ENCODE data around the gene GABRD.

GABRD gene

DNA sequence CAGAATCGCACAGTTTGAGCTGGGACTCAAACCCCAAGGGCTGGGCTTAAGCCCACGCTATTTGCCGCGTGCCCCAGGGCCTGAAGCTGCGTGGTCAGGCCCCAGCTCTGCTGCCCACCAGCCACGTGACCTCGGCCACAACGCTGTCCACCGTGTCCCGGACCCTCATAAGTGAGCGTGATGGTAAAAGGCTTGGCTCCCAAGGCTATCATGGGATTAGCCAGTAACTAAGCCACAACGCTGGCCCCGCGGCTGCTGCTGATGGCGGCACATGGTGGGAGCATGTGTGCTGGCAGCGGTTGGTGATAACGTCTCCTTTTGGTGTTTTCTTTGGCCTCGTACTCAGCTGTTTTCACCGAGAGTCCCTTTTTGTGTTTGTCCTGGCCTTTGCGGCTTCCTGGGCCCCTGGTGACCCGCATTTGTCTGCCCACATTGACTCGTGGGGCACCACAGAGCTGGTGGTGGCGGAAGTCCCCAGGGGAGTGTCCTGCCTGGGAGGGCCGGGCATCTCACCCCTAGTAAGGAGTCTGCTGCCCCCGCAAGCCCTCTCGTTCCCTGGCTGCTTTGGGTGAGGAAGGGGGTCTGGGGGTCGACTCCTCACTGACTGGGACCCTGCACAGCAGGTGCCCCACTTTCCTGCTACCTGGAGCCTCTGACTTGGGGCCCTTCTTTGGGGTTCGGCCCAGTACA lies 60.4 kb downstream of the GABRD start:
- TF ChIP-seq CTCF (conservative IDR thresholded peaks at IDR 0.05; ENCODE audit: control insufficient read depth, insufficient read depth, low read depth, low read length) = no peak
- H3K4me3 ChIP-seq (ENCODE audit: control insufficient read depth, low read depth, low read length) = no peak overlapping the region
- DNase-seq (ENCODE audit: low read depth) = no peak

GRCh38 chr1:2080140-2080539 lies 61.0 kb downstream of the GABRD start:
- no peak for TF ChIP-seq CTCF (conservative IDR thresholded peaks at IDR 0.05; ENCODE audit: control insufficient read depth, insufficient read depth, low read depth, low read length)

More at GRCh38 chr1:2080140-2080539, 61.0 kb downstream of the GABRD start:
- no peak for DNase-seq (ENCODE audit: low read depth)
- no peak overlapping the region for H3K4me3 ChIP-seq (ENCODE audit: control insufficient read depth, low read depth, low read length)
